Testis (tissue), 3 donors: ENCODE measurements around the gene MEGF11. TPM values are rescaled to one million over a fixed set of nuclear protein-coding genes. Genes with fewer than 3 reads are reported as not detected.

Source experiments
- DNase-seq: peaks from one replicate; pipeline ENCODE4 v3.0.0-alpha.2; 2019
- H3K27ac ChIP-seq, 2 donors: fragments of 200-600 bp; sonication (generic); one replicate each; pipeline ENCODE4 v1.5.1; 2019
- H3K27me3 ChIP-seq: fragments of 200-600 bp; sonication (generic); one replicate; pipeline ENCODE4 v1.5.1; 2019
- H3K36me3 ChIP-seq: fragments of 200-600 bp; sonication (generic); one replicate; pipeline ENCODE4 v1.5.1; 2017; ENCODE audit warnings: low read depth; ENCODE audit errors: missing control alignments
- H3K4me1 ChIP-seq: fragments of 200-600 bp; sonication (generic); one replicate; pipeline ENCODE4 v1.5.1; 2019
- H3K4me3 ChIP-seq, 2 donors: fragments of 200-600 bp; sonication (generic); one replicate each; pipeline ENCODE4 v1.5.1; 2017 to 2019
- H3K9me3 ChIP-seq: fragments of 200-600 bp; sonication (generic); one replicate; pipeline ENCODE4 v1.5.1; 2017
- POLR2A ChIP-seq: fragments of 450-650 bp; IDR thresholded peaks from one replicate; pipeline ENCODE4 v1.6.1; 2017; ENCODE audit warnings: antibody characterized with exemption, mild to moderate bottlenecking, moderate library complexity
- WGBS, 2 donors: methylation state at CpG; one replicate each; pipeline ENCODE4 v1.1.5; 2018; 5-methylcytosine and 5-hydroxymethylcytosine counted together
- intact Hi-C: fragments of 100-400 bp; cut with DNase I; formaldehyde crosslinking; loops from one replicate; pipeline ENCODE4 v1.15.1; 2023; ENCODE audit warnings: low total_unique reads
- polyA plus RNA-seq: library from polyadenylated mRNA; stranded (reverse); fragments of 350-450 nt; fragmentation: Illumina TruSeq; extraction: RNeasy Lipid Tissue Mini Kit (QIAGEN cat#74804); gene quantifications from one replicate; pipeline ENCODE4 v1.2.3, GENCODE V29; 2014; ENCODE audit warnings: low read depth, low replicate concordance; ENCODE audit not compliant: insufficient read depth
- total RNA-seq, 2 donors: library from RNA; depleted of rRNA; stranded (reverse); fragments of >200 nt; gene quantifications; one replicate each; pipeline ENCODE4 v1.2.3, GENCODE V29; 2016
- TF ChIP-seq, protein P1 (sequence below), 3 experiments: fragments of 450-650 bp in 2 of 3; fragments of 200-600 bp in 1 of 3; sonication (generic) in 1 of 3; IDR thresholded peaks; one replicate each; pipeline ENCODE4 v1.5.1; 2016 to 2019; ENCODE audit warnings: antibody characterized with exemption in 3 of 3, mild to moderate bottlenecking in 2 of 3, moderate library complexity in 1 of 3

The MEGF11 gene
- total and polyA plus RNA-seq, 3 donors from 2014 or later = 4.5 to 18.7 (median 8.6) TPM

DNA sequence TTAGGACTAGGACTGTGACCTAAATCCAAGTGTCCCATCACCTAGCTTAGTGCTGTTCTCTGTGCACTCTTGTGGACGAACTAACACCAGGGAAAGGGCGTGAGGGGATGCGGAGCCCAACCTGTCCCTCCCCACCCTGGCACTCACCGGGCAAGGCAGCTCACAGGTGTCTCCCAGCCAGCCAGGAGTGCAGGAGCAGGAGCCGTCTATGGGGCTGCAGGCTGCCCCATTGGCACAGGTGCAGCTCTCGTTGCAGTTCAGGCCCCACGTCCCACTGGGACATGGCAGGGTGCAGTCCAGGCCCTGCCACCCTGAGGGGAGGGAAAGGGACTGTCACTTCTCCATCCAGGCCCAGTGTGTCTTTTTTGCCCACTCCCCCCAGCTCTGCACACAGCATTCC lies 324.0 kb downstream of the MEGF11 start:
- Histone ChIP-seq H3K27ac (no peak overlapping the region), H3K36me3 (no peaks in the 10 kb centered on the region), H3K4me3 (no peak overlapping the region), H3K27me3 (no peaks in the 10 kb centered on the region), H3K9me3 (no peaks in the 10 kb centered on the region), H3K4me1 (no peaks in the 10 kb centered on the region)
- no peak for TF ChIP-seq POLR2A
- TF ChIP-seq, protein P1, sequence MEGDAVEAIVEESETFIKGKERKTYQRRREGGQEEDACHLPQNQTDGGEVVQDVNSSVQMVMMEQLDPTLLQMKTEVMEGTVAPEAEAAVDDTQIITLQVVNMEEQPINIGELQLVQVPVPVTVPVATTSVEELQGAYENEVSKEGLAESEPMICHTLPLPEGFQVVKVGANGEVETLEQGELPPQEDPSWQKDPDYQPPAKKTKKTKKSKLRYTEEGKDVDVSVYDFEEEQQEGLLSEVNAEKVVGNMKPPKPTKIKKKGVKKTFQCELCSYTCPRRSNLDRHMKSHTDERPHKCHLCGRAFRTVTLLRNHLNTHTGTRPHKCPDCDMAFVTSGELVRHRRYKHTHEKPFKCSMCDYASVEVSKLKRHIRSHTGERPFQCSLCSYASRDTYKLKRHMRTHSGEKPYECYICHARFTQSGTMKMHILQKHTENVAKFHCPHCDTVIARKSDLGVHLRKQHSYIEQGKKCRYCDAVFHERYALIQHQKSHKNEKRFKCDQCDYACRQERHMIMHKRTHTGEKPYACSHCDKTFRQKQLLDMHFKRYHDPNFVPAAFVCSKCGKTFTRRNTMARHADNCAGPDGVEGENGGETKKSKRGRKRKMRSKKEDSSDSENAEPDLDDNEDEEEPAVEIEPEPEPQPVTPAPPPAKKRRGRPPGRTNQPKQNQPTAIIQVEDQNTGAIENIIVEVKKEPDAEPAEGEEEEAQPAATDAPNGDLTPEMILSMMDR (IDR thresholded peaks at IDR 0.05) = no peak
- 79 to 100% methylated on average over 3 to 7 of the region's 7 CpGs for WGBS, 2 donors
- intact Hi-C loops = no loop called here
- no peak for DNase-seq

DNA sequence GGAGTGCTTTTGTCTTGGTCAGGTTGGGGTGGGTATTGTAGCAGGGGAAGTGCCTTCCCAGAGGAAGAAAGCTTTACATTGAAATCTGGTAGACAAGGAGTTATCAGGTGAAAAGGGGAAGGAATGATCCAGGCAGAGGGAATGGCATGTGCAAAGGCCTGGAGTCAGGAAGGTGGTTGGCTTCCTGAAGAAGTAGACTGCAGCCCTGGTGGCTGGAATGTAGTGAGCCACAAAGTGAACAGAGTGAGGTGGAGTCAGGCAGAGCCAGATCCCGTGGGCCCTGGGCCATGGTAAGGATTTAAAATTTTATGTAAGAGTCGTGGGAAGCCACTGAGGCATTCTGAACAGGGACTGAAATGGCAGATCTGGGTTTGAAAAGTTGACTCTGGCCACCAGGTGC lies 326.0 kb downstream of the MEGF11 start:
- DNase-seq = no peak
- Histone ChIP-seq H3K4me3 (no peak overlapping the region), H3K27ac (no peak overlapping the region), H3K27me3 (no peaks in the 10 kb centered on the region), H3K9me3 (no peaks in the 10 kb centered on the region), H3K36me3 (no peaks in the 10 kb centered on the region), H3K4me1 (peaks cover 6% of the 10 kb centered on the region)
- intact Hi-C loops = no loop called here
- no peak for TF ChIP-seq POLR2A
- TF ChIP-seq, protein P1 (IDR thresholded peaks at IDR 0.05) = no peak
- WGBS, 2 donors = 84 to 86% methylated on average over 2 of the region's 2 CpGs

DNA sequence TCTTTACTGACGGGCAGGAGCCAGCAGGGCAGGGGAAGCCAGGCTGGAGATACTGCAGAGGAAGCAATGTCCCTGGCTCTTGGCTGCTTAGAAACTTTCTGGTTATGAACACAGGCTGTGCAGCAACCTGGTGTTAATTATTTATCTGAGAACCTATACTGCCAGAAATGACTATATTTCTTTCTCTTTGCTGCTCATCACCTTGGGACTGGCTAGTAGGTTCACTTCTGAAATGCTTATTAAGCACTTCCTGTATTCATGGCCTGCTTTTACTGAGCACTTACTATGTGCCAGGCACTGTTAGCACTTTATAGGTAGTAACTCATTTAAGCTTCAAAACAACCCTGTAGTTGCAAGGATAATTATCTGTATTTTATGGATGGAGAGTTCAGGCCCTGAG lies 326.7 kb downstream of the MEGF11 start:
- TF ChIP-seq POLR2A = no peak
- TF ChIP-seq, protein P1 (IDR thresholded peaks at IDR 0.05) = no peak
- Histone ChIP-seq H3K4me3 (no peak overlapping the region), H3K27ac (no peak overlapping the region), H3K36me3 (no peaks in the 10 kb centered on the region), H3K27me3 (no peaks in the 10 kb centered on the region), H3K4me1 (peaks cover 12% of the 10 kb centered on the region), H3K9me3 (no peaks in the 10 kb centered on the region)
- intact Hi-C loops = no loop called here
- 68 to 71% methylated on average over 1 of the region's 1 CpG for WGBS, 2 donors
- DNase-seq = no peak

DNA sequence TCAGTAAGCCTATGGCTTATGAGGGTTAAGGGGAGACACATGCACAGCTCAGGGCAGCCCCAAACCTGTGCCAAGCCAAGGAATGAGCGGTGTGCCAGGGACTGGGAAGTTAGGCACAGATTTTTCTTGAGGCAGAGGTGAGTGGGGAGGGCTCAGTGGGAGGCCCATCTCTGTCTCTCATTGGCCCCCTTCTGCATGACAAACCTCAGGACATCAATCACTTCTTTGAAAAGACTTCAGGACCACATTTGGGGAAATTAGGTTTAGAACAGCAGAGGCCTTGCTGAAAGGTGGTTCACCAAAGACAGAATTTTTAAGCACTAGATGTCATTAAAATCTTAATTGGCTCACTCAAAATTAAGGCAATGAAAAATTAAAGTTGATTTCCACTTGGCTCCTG lies 327.1 kb downstream of the MEGF11 start:
- no peak overlapping the region for H3K4me3 ChIP-seq
- intact Hi-C loops = no loop called here
- TF ChIP-seq, protein P1 (IDR thresholded peaks at IDR 0.05) = no peak
- no peak for TF ChIP-seq POLR2A
- no peak for DNase-seq
- peaks cover 16% of the 10 kb centered on the region for H3K4me1 ChIP-seq
- no peaks in the 10 kb centered on the region for H3K27me3 ChIP-seq
- H3K27ac ChIP-seq = no peak overlapping the region
- H3K36me3 ChIP-seq = no peaks in the 10 kb centered on the region
- no peaks in the 10 kb centered on the region for H3K9me3 ChIP-seq
- WGBS, 2 donors = 92 to 93% methylated on average over 1 of the region's 1 CpG

DNA sequence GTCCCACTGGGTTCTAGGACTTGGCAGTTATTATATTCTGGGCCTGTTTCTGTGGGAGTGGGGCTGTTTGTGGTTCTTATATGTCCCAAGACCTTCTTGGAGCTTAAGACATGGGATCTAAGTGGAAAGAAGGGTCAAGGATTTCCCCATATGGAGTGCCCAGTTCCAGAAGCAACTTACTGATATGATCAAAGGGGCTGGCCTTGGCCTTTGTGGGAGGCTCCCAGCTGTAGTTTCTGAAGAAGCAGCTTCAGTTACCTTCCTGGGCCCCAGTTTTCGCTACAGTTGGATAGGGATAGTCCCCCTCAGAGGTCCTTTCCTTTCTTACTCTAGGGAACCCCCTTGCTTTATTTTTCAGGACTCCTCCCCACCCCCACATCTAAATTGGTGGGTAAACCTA lies 328.2 kb downstream of the MEGF11 start:
- Histone ChIP-seq H3K27me3 (no peaks in the 10 kb centered on the region), H3K9me3 (no peaks in the 10 kb centered on the region), H3K36me3 (no peaks in the 10 kb centered on the region), H3K27ac (no peak overlapping the region), H3K4me1 (peaks cover 19% of the 10 kb centered on the region), H3K4me3 (no peak overlapping the region)
- intact Hi-C loops = no loop called here
- DNase-seq = no peak
- 70 to 92% methylated on average over 1 of the region's 1 CpG for WGBS, 2 donors
- TF ChIP-seq, protein P1 (IDR thresholded peaks at IDR 0.05) = no peak
- TF ChIP-seq POLR2A = no peak
